Frontal cortex (tissue), 4 donors: ENCODE data around the gene TESK2. TPM values are rescaled to one million over a fixed set of nuclear protein-coding genes. Genes with fewer than 3 reads are reported as not detected.
A peak's percentile ranks its signal among the peaks of the same experiment; 100 is the strongest.
"Not testable (repeated sequence)": the region's sequence is repeated elsewhere in the genome, so short reads cannot be mapped to it uniquely, and the experiment has no call there.

ENCODE experiments used
- DNase-seq, 2 donors: peaks; one replicate each; pipeline ENCODE4 v3.0.0; 2012; ENCODE audit warnings: low spot score in 2 of 2
- FAIRE-seq: peaks from 2 replicates; lab custom pipeline; 2012; peaks lifted over from hg19 to GRCh38; lab: Jason Lieb, UNC
- total RNA-seq: library from RNA; depleted of rRNA; stranded (reverse); fragments of >200 nt; gene quantifications from one replicate; pipeline ENCODE4 v1.2.3, GENCODE V29; 2014
- donor health status: control.
- donor health status: control.
- donor health status: control.

The TESK2 gene
- total RNA-seq, 1 donor from 2014 or later: 0.82 TPM

GRCh38 chr1:45510036-45510971 lies 19.3 kb upstream of the TESK2 start:
- FAIRE-seq (no peak), DNase-seq (no peak)

GRCh38 chr1:45508295-45509151 lies 17.6 kb upstream of the TESK2 start:
- no peak for DNase-seq
- no peak for FAIRE-seq

- DNase-seq (no peak), FAIRE-seq (no peak)
These were observed 16.9 kb upstream of the TESK2 start for GRCh38 chr1:45507893-45508292.

- DNase-seq (no peak), FAIRE-seq (no peak)
These were observed 16.2 kb upstream of the TESK2 start for GRCh38 chr1:45507195-45507594.

- FAIRE-seq (no peak), DNase-seq (no peak)
These were observed 12.7 kb upstream of the TESK2 start for GRCh38 chr1:45503462-45504360.

- no peak for FAIRE-seq
- no peak for DNase-seq
These were observed 10.5 kb upstream of the TESK2 start for GRCh38 chr1:45501505-45501859.

GRCh38 chr1:45499415-45499769 lies 8.4 kb upstream of the TESK2 start:
- DNase-seq (no peak), FAIRE-seq (no peak)

GRCh38 chr1:45498279-45498678 lies 7.3 kb upstream of the TESK2 start:
- no peak for FAIRE-seq
- no peak for DNase-seq

- FAIRE-seq (no peak), DNase-seq (peak; percentile 53 to 63)
These were observed 2.2 kb upstream of the TESK2 start for GRCh38 chr1:45493116-45493697.

GRCh38 chr1:45492691-45493090 lies 1.7 kb upstream of the TESK2 start:
- DNase-seq (no peak), FAIRE-seq (no peak)

- no peak for DNase-seq
These were observed 711 bp upstream of the TESK2 start for GRCh38 chr1:45491487-45492260.

GRCh38 chr1:45490121-45490625 lies 790 bp downstream of the TESK2 start:
- FAIRE-seq: no peak
- DNase-seq: no peak

More at GRCh38 chr1:45491487-45492260, 711 bp upstream of the TESK2 start:
- FAIRE-seq: no peak

- DNase-seq, FAIRE-seq: not testable (repeated sequence)
These were observed 1.6 kb downstream of the TESK2 start for GRCh38 chr1:45489379-45489778.

- DNase-seq (no peak), FAIRE-seq (no peak)
These were observed 2.1 kb downstream of the TESK2 start for GRCh38 chr1:45488666-45489377.

GRCh38 chr1:45485949-45486348 lies 5.0 kb downstream of the TESK2 start:
- DNase-seq (peak in 1 of 2 donors; percentile 38), FAIRE-seq (peak; percentile 3)

- FAIRE-seq: no peak
These were observed 11.8 kb downstream of the TESK2 start for GRCh38 chr1:45479039-45479748.

GRCh38 chr1:45478121-45478814 lies 12.7 kb downstream of the TESK2 start:
- no peak for DNase-seq
- no peak for FAIRE-seq

More at GRCh38 chr1:45479039-45479748, 11.8 kb downstream of the TESK2 start:
- no peak for DNase-seq
